ENCODE data around the gene RSPO1. TPM values are rescaled to one million over a fixed set of nuclear protein-coding genes. Genes with fewer than 3 reads are reported as not detected.

Gene RSPO1
- total RNA-seq, 1 donor from 2014 or later: 0.20 TPM

GRCh38 chr1:37564892-37565291 is 69.8 kb downstream of the RSPO1 start:
- ATAC-seq: no peak

GRCh38 chr1:37562984-37563383 is 71.7 kb downstream of the RSPO1 start:
- no peak for ATAC-seq

Other genes starting within 250 kb of the RSPO1 start
- gene ZC3H12A, start 160.3 kb downstream of the RSPO1 start, total RNA-seq: 43.6 TPM
- 32.7 TPM for gene MEAF6, start 120.1 kb downstream of the RSPO1 start, total RNA-seq
- 8.7 TPM for gene SNIP1, start 80.6 kb downstream of the RSPO1 start, total RNA-seq
- gene DNALI1, start 78.0 kb downstream of the RSPO1 start, total RNA-seq: 0.16 TPM
- gene GNL2, start 39.0 kb downstream of the RSPO1 start, total RNA-seq: 28.6 TPM
- 14.1 TPM for gene CDCA8, start 57.6 kb upstream of the RSPO1 start, total RNA-seq
- 0.68 TPM for gene EPHA10, start 130.2 kb upstream of the RSPO1 start, total RNA-seq
- gene MANEAL, start 159.0 kb upstream of the RSPO1 start, total RNA-seq: 3.1 TPM
- 46.7 TPM for gene C1orf122, start 172.9 kb upstream of the RSPO1 start, total RNA-seq
- 14.7 TPM for gene YRDC, start 173.3 kb upstream of the RSPO1 start, total RNA-seq
- gene MTF1, start 224.7 kb upstream of the RSPO1 start, total RNA-seq: 39.3 TPM

All from esophagus mucosa (tissue), 1 donor.